Medulla oblongata (tissue), 1 donor: Measurements from ENCODE around the gene CCDC6.
"Not testable (repeated sequence)": the region's sequence is repeated elsewhere in the genome, so short reads cannot be mapped to it uniquely, and the experiment has no call there.

Source experiments
- DNase-seq: peaks from one replicate; pipeline ENCODE4 v3.0.0-alpha.2; 2015; ENCODE audit errors: extremely low spot score

CCDC6 gene

GRCh38 chr10:59906417-59907202 is at the start of gene CCDC6:
CCDC6 (minus strand) TSS chr10:59906556; CDS start chr10:59906424, 132 bp downstream.
- DNase-seq = peak; percentile 96

- no peak for DNase-seq
Measured at GRCh38 chr10:59954296-59954695, 47.9 kb upstream of the CCDC6 start.

- not testable (repeated sequence) for DNase-seq
Measured at GRCh38 chr10:59953711-59954110, 47.4 kb upstream of the CCDC6 start.

GRCh38 chr10:59950105-59950504 is 43.7 kb upstream of the CCDC6 start:
- no peak for DNase-seq

GRCh38 chr10:59949608-59950007 is 43.3 kb upstream of the CCDC6 start:
- DNase-seq = no peak

GRCh38 chr10:59945991-59946390 is 39.6 kb upstream of the CCDC6 start:
- DNase-seq = no peak

- no peak for DNase-seq
Measured at GRCh38 chr10:59945590-59945989, 39.2 kb upstream of the CCDC6 start.

GRCh38 chr10:59944339-59944935 is 38.1 kb upstream of the CCDC6 start:
- no peak for DNase-seq

- DNase-seq = no peak
Measured at GRCh38 chr10:59942556-59942955, 36.2 kb upstream of the CCDC6 start.

GRCh38 chr10:59937720-59938119 is 31.4 kb upstream of the CCDC6 start:
- no peak for DNase-seq

- DNase-seq = no peak
Measured at GRCh38 chr10:59934701-59935100, 28.3 kb upstream of the CCDC6 start.

GRCh38 chr10:59930788-59931521 is 24.6 kb upstream of the CCDC6 start:
- not testable (repeated sequence) for DNase-seq

GRCh38 chr10:59926086-59926485 is 19.7 kb upstream of the CCDC6 start:
- DNase-seq = no peak

- no peak for DNase-seq
Measured at GRCh38 chr10:59922907-59923306, 16.6 kb upstream of the CCDC6 start.

- DNase-seq = no peak
Measured at GRCh38 chr10:59917922-59918321, 11.6 kb upstream of the CCDC6 start.

- no peak for DNase-seq
Measured at GRCh38 chr10:59913547-59914237, 7.3 kb upstream of the CCDC6 start.

GRCh38 chr10:59910867-59911266 is 4.5 kb upstream of the CCDC6 start:
- no peak for DNase-seq

GRCh38 chr10:59909815-59910214 is 3.5 kb upstream of the CCDC6 start:
- no peak for DNase-seq

GRCh38 chr10:59908808-59909143 is 2.4 kb upstream of the CCDC6 start:
- DNase-seq = no peak

GRCh38 chr10:59907918-59908807 is 1.8 kb upstream of the CCDC6 start:
- peak; percentile 89 for DNase-seq

GRCh38 chr10:59907537-59907917 is 1.2 kb upstream of the CCDC6 start:
- peak; percentile 36 for DNase-seq
